DOHH2 (cell line): ENCODE data around the gene PPIC.

ENCODE experiments used
- CTCF ChIP-seq: fragments of 200-600 bp; sonication (generic); IDR thresholded peaks from one replicate; pipeline ENCODE4 v1.5.1; 2014; ENCODE audit warnings: antibody characterized with exemption, mild to moderate bottlenecking, low read depth, low read length; ENCODE audit not compliant: poor library complexity, severe bottlenecking
- EZH2phosphoT487 ChIP-seq: fragments of 200-600 bp; sonication (generic); IDR thresholded peaks from 2 replicates; pipeline ENCODE4 v1.6.1; 2017; ENCODE audit warnings: borderline replicate concordance, mild to moderate bottlenecking, antibody characterized with exemption, low read length, moderate library complexity, mixed read lengths

GRCh38 chr5:123075521-123076163 is 39.1 kb upstream of the PPIC start:
- TF ChIP-seq CTCF (no peak), EZH2phosphoT487 (no peak)
